OCI-LY1 (cell line): Measurements from ENCODE around the gene PIP4K2B.

ENCODE experiments used
- H2AFZ ChIP-seq: fragments of 200-600 bp; sonication (generic), shearing (Covaris generic); 2 replicates; pipeline ENCODE4 v1.6.0; 2014; ENCODE audit warnings: antibody characterized with exemption, mild to moderate bottlenecking, low read length
- H3F3A ChIP-seq: fragments of 200-600 bp; sonication (generic), shearing (Covaris generic); 2 replicates; pipeline ENCODE4 v1.6.0; 2014; ENCODE audit warnings: mild to moderate bottlenecking, antibody characterized with exemption, low read length, moderate library complexity; ENCODE audit not compliant: insufficient read depth
- H3K27ac ChIP-seq: fragments of 200-600 bp; sonication (generic); 2 replicates; pipeline ENCODE4 v1.5.1; 2014; ENCODE audit warnings: low read length, mixed run types, mild to moderate bottlenecking, low read depth; ENCODE audit not compliant: poor library complexity, severe bottlenecking
- H3K27me3 ChIP-seq: fragments of 200-600 bp; sonication (generic); 2 replicates; pipeline ENCODE4 v1.6.0; 2014; ENCODE audit warnings: antibody characterized with exemption, mild to moderate bottlenecking, low read length, moderate library complexity; ENCODE audit not compliant: insufficient read depth
- H3K36me3 ChIP-seq: fragments of 200-600 bp; sonication (generic); 2 replicates; pipeline ENCODE4 v1.6.1; 2014; ENCODE audit warnings: mild to moderate bottlenecking, antibody characterized with exemption, low read length, moderate library complexity, mixed read lengths; ENCODE audit not compliant: insufficient read depth
- H3K4me1 ChIP-seq: fragments of 200-600 bp; sonication (generic); 2 replicates; pipeline ENCODE4 v1.5.1; 2014; ENCODE audit warnings: mild to moderate bottlenecking, low read length, moderate library complexity; ENCODE audit not compliant: insufficient read depth, severe bottlenecking
- H3K4me2 ChIP-seq: fragments of 200-600 bp; sonication (generic), shearing (Covaris generic); 2 replicates; pipeline ENCODE4 v1.6.1; 2014; ENCODE audit warnings: low read length
- H3K4me3 ChIP-seq: fragments of 200-600 bp; sonication (generic); 2 replicates; pipeline ENCODE4 v1.5.1; 2014; ENCODE audit warnings: low read length, low read depth, mild to moderate bottlenecking, mixed read lengths; ENCODE audit not compliant: poor library complexity, severe bottlenecking
- H3K79me2 ChIP-seq: fragments of 200-600 bp; shearing (Covaris generic); 2 replicates; pipeline ENCODE4 v1.6.1; 2016; ENCODE audit warnings: mixed run types, low read length, mixed read lengths; ENCODE audit not compliant: insufficient read depth
- H3K9ac ChIP-seq: fragments of 200-600 bp; sonication (generic), shearing (Covaris generic); 2 replicates; pipeline ENCODE4 v1.6.1; 2014; ENCODE audit warnings: mild to moderate bottlenecking, low read length, mixed read lengths
- H3K9me2 ChIP-seq: fragments of 200-600 bp; sonication (generic), shearing (Covaris generic); 2 replicates; pipeline ENCODE4 v1.6.1; 2014; ENCODE audit warnings: low read depth, mild to moderate bottlenecking, low read length, mixed read lengths
- H3K9me3 ChIP-seq: fragments of 200-600 bp; shearing (Covaris generic); 2 replicates; pipeline ENCODE4 v1.6.1; 2014; ENCODE audit warnings: low read length, mixed read lengths
- H4K20me1 ChIP-seq: fragments of 200-600 bp; sonication (generic), shearing (Covaris generic); 2 replicates; pipeline ENCODE4 v1.6.0; 2016; ENCODE audit warnings: mild to moderate bottlenecking, low read length; ENCODE audit not compliant: insufficient read depth
- EZH2 ChIP-seq: fragments of 200-600 bp; sonication (generic), shearing (Covaris generic); IDR thresholded peaks from 2 replicates; pipeline ENCODE4 v1.8.0; 2017; ENCODE audit warnings: borderline replicate concordance, mixed run types, mild to moderate bottlenecking, antibody characterized with exemption, low read length, moderate library complexity, mixed read lengths
- TF ChIP-seq, protein P1 (sequence below): fragments of 200-600 bp; sonication (generic), shearing (Covaris generic); IDR thresholded peaks from 2 replicates; pipeline ENCODE4 v1.5.1; 2017; ENCODE audit warnings: mild to moderate bottlenecking, antibody characterized with exemption, low read length, moderate library complexity, mixed read lengths

PIP4K2B gene

DNA sequence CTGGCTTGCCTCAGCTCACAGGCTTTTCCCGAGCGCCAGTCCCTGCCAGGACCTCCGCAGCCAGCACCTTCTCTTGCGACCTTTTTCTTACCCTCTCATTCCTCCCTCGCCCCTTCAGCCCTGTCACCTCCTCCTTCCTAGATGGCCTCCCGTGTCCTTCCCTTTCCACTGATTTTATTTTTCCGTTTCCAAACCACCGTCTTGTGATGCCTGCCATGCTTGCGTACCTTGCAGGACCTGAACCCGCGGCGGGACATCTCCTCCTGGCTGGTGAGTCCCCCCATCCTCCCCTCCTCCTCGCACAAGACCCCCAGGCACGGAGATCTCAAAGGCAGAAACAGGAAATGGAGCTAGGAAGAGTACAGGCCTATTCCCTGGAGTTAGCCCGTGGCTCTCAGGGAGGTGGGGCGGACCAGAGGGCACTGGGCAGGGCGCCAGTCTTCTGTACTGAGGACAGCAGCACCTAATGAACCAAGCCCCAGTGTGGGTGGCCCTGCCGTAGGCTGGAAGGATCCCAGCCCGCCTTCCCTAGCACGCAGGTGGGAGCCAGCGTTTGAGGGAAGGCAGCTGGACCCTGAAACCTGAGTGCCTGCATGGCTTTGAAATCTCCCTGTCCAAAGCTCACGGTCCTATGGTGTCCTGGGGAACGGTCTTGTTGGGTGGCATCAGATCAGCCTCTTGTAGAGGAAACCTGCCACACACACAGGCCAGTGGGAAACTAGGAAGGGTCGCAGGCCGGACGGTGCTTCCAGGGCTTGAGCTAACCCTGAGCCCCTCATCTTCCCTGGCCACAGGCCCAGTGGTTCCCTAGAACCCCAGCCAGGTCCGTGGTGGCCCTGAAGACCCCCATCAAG lies 68.6 kb downstream of the PIP4K2B start:
- no peak overlapping the region for H2AFZ ChIP-seq

DNA sequence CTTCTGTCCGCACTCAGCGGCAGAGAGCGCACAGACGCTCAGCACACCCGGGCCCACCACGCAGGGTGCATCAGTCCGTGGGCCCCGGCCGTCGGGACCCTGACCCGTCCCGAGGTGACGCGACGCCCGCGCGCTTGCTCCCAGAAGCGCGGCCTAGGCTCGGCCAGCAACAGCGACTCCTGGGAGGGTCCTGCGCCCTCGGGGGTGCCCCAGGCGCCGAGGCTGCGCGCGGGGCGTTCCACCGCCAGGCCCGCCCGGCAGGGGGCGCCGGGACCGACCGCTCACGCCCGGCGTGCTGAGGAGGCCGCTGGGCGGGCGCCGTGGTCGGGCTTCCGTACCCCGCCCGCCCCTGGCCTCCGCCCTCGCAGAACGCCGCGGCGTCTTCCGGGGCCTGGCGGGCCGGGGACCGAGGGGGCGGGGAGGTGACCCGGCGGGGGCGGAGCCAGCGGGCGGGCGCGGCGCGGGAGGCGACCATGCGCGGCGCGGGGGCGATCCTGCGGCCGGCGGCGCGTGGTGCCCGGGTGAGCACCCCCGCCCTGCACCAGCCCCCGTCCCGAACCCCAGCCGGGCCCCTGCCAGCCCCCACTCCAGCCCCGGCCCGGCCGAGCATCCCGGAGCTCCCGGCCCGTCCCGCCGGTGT lies 69.3 kb downstream of the PIP4K2B start, which contains the start of gene CISD3:
Gene CISD3, plus strand, starts transcription at position 456 of the 640 bp plus-strand sequence. Its CDS starts 18 bp downstream, at position 474.
- H3K27me3 ChIP-seq: no peaks in the 10 kb centered on the region
- H3K79me2 ChIP-seq: no peaks in the 10 kb centered on the region
- H3K4me2 ChIP-seq: peak within 1 kb of the TSS; percentile 93
- H3K27ac ChIP-seq: peak within 1 kb of the TSS; percentile 42
- H3F3A ChIP-seq: peaks cover 9% of the 10 kb centered on the region; the same call in 1 of the 2 replicates
- peak within 1 kb of the TSS; percentile 89 for H3K9ac ChIP-seq
- H2AFZ ChIP-seq: no peak within 1 kb of the TSS
- H3K4me3 ChIP-seq: peak within 1 kb of the TSS; percentile 75
- TF ChIP-seq EZH2: no peak
- TF ChIP-seq, protein P1, sequence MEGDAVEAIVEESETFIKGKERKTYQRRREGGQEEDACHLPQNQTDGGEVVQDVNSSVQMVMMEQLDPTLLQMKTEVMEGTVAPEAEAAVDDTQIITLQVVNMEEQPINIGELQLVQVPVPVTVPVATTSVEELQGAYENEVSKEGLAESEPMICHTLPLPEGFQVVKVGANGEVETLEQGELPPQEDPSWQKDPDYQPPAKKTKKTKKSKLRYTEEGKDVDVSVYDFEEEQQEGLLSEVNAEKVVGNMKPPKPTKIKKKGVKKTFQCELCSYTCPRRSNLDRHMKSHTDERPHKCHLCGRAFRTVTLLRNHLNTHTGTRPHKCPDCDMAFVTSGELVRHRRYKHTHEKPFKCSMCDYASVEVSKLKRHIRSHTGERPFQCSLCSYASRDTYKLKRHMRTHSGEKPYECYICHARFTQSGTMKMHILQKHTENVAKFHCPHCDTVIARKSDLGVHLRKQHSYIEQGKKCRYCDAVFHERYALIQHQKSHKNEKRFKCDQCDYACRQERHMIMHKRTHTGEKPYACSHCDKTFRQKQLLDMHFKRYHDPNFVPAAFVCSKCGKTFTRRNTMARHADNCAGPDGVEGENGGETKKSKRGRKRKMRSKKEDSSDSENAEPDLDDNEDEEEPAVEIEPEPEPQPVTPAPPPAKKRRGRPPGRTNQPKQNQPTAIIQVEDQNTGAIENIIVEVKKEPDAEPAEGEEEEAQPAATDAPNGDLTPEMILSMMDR: peak; percentile 50
- H3K9me3 ChIP-seq: no peaks in the 10 kb centered on the region
- no peaks in the 10 kb centered on the region for H4K20me1 ChIP-seq
- no peaks in the 10 kb centered on the region for H3K9me2 ChIP-seq
- H3K36me3 ChIP-seq: peaks cover 3% of the 10 kb centered on the region; the same call in 1 of the 2 replicates
- peaks cover 47% of the 10 kb centered on the region for H3K4me1 ChIP-seq

More for the DNA sequence above, 68.6 kb downstream of the PIP4K2B start:
- TF ChIP-seq, protein P1: no peak
- TF ChIP-seq EZH2: no peak
- Histone ChIP-seq H3K4me1 (peaks cover 47% of the 10 kb centered on the region), H3K9me2 (no peaks in the 10 kb centered on the region), H3K36me3 (no peaks in the 10 kb centered on the region), H3K4me2 (peak overlapping the region; percentile 85), H3K9me3 (no peaks in the 10 kb centered on the region), H3K27ac (peak overlapping the region; percentile 42), H4K20me1 (no peaks in the 10 kb centered on the region), H3F3A (peaks cover 9% of the 10 kb centered on the region; the same call in 1 of the 2 replicates), H3K27me3 (0 out of 2 replicates have a peak, but pooled peaks cover 1% of the 10 kb centered on the region), H3K4me3 (peak overlapping the region; percentile 75), H3K9ac (peak overlapping the region; percentile 89), H3K79me2 (no peaks in the 10 kb centered on the region)

GRCh38 chr17:38729368-38729885 lies 69.9 kb downstream of the PIP4K2B start:
- H3K9ac ChIP-seq: peak overlapping the region; percentile 78
- H3K27me3 ChIP-seq: no peaks in the 10 kb centered on the region
- no peaks in the 10 kb centered on the region for H3K9me3 ChIP-seq
- H3K79me2 ChIP-seq: no peaks in the 10 kb centered on the region
- H3F3A ChIP-seq: peaks cover 5% of the 10 kb centered on the region; the same call in 1 of the 2 replicates
- H3K4me3 ChIP-seq: peak overlapping the region; percentile 67
- H3K9me2 ChIP-seq: no peaks in the 10 kb centered on the region
- H3K36me3 ChIP-seq: peaks cover 8% of the 10 kb centered on the region; the same call in 1 of the 2 replicates
- H3K27ac ChIP-seq: peak overlapping the region; percentile 22
- H3K4me2 ChIP-seq: peak overlapping the region; percentile 93
- H4K20me1 ChIP-seq: no peaks in the 10 kb centered on the region
- no peak for TF ChIP-seq EZH2
- TF ChIP-seq, protein P1: no peak
- no peak overlapping the region for H2AFZ ChIP-seq
- H3K4me1 ChIP-seq: peaks cover 43% of the 10 kb centered on the region
